T-helper 2 cell treated with Interferon-gamma antibody and Interleukin-4, amounts not matched to agents 5 μg/mL and 100 μg/mL, for 36 hours (primary cell): ENCODE data around the gene RNF11.

ENCODE experiments used
- DNase-seq: peaks from one replicate; pipeline ENCODE4 v3.0.0; 2021; ENCODE audit warnings: low spot score
- H3K27ac Mint-ChIP-seq: one replicate; pipeline ENCODE4 v1.8.0; 2021; ENCODE audit warnings: mild to moderate bottlenecking, mixed read lengths
- H3K27me3 Mint-ChIP-seq: one replicate; pipeline ENCODE4 v1.8.0; 2021; ENCODE audit warnings: low read depth, mixed read lengths
- H3K36me3 Mint-ChIP-seq: one replicate; pipeline ENCODE4 v1.8.0; 2021; ENCODE audit warnings: low read depth, mixed read lengths
- H3K4me1 Mint-ChIP-seq: one replicate; pipeline ENCODE4 v1.8.0; 2021; ENCODE audit warnings: low read depth, mixed read lengths
- H3K4me3 Mint-ChIP-seq: one replicate; pipeline ENCODE4 v1.8.0; 2022; ENCODE audit warnings: mild to moderate bottlenecking, moderate library complexity, mixed read lengths
- H3K9me3 Mint-ChIP-seq: one replicate; pipeline ENCODE4 v1.8.0; 2021; ENCODE audit warnings: mixed read lengths

The RNF11 gene

GRCh38 chr1:51263147-51263877 lies 27.2 kb downstream of the RNF11 start:
- Mint-ChIP-seq H3K36me3 (peaks cover 11% of the 10 kb centered on the region), H3K27me3 (no peaks in the 10 kb centered on the region), H3K27ac (no peak overlapping the region), H3K4me1 (peaks cover 68% of the 10 kb centered on the region), H3K9me3 (no peaks in the 10 kb centered on the region), H3K4me3 (no peak overlapping the region)
- DNase-seq: no peak

DNA sequence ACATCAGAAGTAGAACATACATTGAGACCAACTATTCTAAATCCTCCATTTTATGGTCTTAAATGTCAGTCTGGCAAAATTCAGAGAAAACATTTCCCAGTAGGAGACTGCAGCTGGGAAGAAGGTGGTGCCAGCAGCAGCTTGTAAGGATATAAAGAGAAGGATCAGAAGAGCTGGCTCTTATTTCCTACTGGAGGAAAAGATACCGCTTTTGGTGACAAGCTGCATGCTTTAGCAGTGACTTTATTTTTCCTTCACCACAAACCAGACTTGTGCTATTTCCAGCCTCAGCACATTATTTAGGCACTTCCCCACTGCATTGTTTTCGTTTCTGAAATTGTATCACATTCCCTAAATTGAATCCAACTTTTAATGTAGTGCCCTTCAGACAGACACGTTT lies 28.4 kb downstream of the RNF11 start:
- Mint-ChIP-seq H3K4me3 (no peak overlapping the region), H3K27ac (peak overlapping the region; percentile 33), H3K27me3 (no peaks in the 10 kb centered on the region), H3K4me1 (peaks cover 63% of the 10 kb centered on the region), H3K9me3 (no peaks in the 10 kb centered on the region), H3K36me3 (peaks cover 19% of the 10 kb centered on the region)
- no peak for DNase-seq

DNA sequence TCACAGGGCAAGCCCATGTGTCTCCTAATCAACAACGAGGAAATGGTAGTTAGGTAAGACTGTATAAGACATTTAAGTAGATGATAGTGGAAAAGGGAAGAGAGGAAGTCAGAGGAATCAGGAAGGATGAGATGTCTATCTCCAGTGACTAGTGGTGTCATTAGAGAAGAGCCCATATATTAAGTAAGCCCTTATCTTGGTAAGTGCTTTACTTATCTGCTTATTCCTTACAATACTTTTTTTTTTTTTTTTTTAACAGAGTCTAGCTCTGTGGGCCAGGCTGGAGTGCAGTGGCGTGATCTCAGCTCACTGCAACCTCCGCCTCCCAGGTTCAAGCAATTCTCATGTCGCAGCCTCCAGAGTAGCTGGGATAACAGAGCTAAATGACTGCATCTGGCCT lies 29.5 kb downstream of the RNF11 start:
- H3K36me3 Mint-ChIP-seq: peaks cover 24% of the 10 kb centered on the region
- DNase-seq: no peak
- no peaks in the 10 kb centered on the region for H3K27me3 Mint-ChIP-seq
- no peaks in the 10 kb centered on the region for H3K9me3 Mint-ChIP-seq
- H3K27ac Mint-ChIP-seq: peak overlapping the region; percentile 28
- H3K4me3 Mint-ChIP-seq: no peak overlapping the region
- peaks cover 57% of the 10 kb centered on the region for H3K4me1 Mint-ChIP-seq

- Mint-ChIP-seq H3K4me3 (peak overlapping the region; percentile 19), H3K9me3 (no peaks in the 10 kb centered on the region), H3K27me3 (no peaks in the 10 kb centered on the region), H3K27ac (peak overlapping the region; percentile 47), H3K4me1 (peaks cover 56% of the 10 kb centered on the region), H3K36me3 (peaks cover 28% of the 10 kb centered on the region)
- DNase-seq: no peak
These were observed 30.1 kb downstream of the RNF11 start for GRCh38 chr1:51266181-51266580.

- peaks cover 50% of the 10 kb centered on the region for H3K4me1 Mint-ChIP-seq
- H3K4me3 Mint-ChIP-seq: no peak overlapping the region
- no peaks in the 10 kb centered on the region for H3K9me3 Mint-ChIP-seq
- no peak for DNase-seq
- peak overlapping the region; percentile 33 for H3K27ac Mint-ChIP-seq
- no peaks in the 10 kb centered on the region for H3K27me3 Mint-ChIP-seq
- peaks cover 30% of the 10 kb centered on the region for H3K36me3 Mint-ChIP-seq
These were observed 30.7 kb downstream of the RNF11 start for GRCh38 chr1:51266791-51267190.

GRCh38 chr1:51268634-51269033 lies 32.6 kb downstream of the RNF11 start:
- peaks cover 45% of the 10 kb centered on the region for H3K4me1 Mint-ChIP-seq
- peak overlapping the region; percentile 41 for H3K4me3 Mint-ChIP-seq
- no peaks in the 10 kb centered on the region for H3K9me3 Mint-ChIP-seq
- no peaks in the 10 kb centered on the region for H3K27me3 Mint-ChIP-seq
- no peak for DNase-seq
- peaks cover 36% of the 10 kb centered on the region for H3K36me3 Mint-ChIP-seq
- H3K27ac Mint-ChIP-seq: peak overlapping the region; percentile 76

DNA sequence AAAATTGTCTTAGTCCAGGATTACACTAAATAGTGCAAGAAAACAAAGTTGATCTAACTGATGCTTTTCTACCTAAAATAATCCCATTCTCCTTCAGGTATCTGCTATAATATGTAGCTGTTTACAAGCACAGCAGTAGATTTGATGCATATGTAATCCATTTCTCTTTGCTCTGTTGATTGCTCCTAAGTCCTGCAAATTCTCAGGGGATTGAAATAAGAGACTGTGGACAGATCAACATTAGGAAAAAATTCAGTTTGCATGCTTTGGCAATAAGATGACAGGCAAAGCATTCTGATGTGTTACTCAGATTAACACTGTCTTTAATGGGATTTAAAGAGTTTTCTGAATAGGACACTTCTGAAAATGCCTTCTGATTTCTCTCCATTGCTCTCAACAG lies 34.7 kb downstream of the RNF11 start:
- Mint-ChIP-seq H3K4me3 (no peak overlapping the region), H3K9me3 (no peaks in the 10 kb centered on the region), H3K27me3 (no peaks in the 10 kb centered on the region), H3K36me3 (peaks cover 37% of the 10 kb centered on the region), H3K27ac (no peak overlapping the region), H3K4me1 (peaks cover 36% of the 10 kb centered on the region)
- no peak for DNase-seq

DNA sequence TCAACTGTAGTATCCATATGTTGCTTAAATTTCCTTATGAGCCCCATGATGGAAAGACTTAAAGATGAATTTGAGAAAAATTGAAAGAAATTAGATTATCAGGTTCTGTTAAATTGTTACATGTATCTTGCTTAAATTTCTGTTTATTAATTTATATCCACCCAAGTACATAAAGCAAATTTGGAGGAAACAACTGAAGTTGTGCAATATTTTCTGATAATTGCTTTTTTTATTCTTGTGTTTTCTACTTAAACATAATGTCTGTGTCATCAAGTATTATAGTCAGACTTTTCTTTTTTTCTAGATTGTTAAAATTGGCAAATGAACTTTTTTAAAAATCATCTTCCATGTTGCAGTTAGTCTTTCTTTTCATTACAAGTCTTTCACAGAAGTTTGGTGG lies 36.8 kb downstream of the RNF11 start:
- Mint-ChIP-seq H3K27ac (no peak overlapping the region), H3K36me3 (peaks cover 36% of the 10 kb centered on the region), H3K27me3 (no peaks in the 10 kb centered on the region), H3K9me3 (no peaks in the 10 kb centered on the region), H3K4me1 (peaks cover 17% of the 10 kb centered on the region), H3K4me3 (no peak overlapping the region)
- DNase-seq: no peak

- no peak for DNase-seq
- Mint-ChIP-seq H3K9me3 (no peaks in the 10 kb centered on the region), H3K4me3 (no peak overlapping the region), H3K4me1 (peaks cover 9% of the 10 kb centered on the region), H3K27me3 (no peaks in the 10 kb centered on the region), H3K36me3 (peaks cover 27% of the 10 kb centered on the region), H3K27ac (no peak overlapping the region)
These were observed 38.6 kb downstream of the RNF11 start for GRCh38 chr1:51274676-51275075.

GRCh38 chr1:51276286-51276685 lies 40.2 kb downstream of the RNF11 start:
- H3K4me1 Mint-ChIP-seq: peaks cover 10% of the 10 kb centered on the region
- no peak overlapping the region for H3K27ac Mint-ChIP-seq
- peaks cover 18% of the 10 kb centered on the region for H3K36me3 Mint-ChIP-seq
- DNase-seq: no peak
- H3K9me3 Mint-ChIP-seq: no peaks in the 10 kb centered on the region
- no peak overlapping the region for H3K4me3 Mint-ChIP-seq
- H3K27me3 Mint-ChIP-seq: no peaks in the 10 kb centered on the region

DNA sequence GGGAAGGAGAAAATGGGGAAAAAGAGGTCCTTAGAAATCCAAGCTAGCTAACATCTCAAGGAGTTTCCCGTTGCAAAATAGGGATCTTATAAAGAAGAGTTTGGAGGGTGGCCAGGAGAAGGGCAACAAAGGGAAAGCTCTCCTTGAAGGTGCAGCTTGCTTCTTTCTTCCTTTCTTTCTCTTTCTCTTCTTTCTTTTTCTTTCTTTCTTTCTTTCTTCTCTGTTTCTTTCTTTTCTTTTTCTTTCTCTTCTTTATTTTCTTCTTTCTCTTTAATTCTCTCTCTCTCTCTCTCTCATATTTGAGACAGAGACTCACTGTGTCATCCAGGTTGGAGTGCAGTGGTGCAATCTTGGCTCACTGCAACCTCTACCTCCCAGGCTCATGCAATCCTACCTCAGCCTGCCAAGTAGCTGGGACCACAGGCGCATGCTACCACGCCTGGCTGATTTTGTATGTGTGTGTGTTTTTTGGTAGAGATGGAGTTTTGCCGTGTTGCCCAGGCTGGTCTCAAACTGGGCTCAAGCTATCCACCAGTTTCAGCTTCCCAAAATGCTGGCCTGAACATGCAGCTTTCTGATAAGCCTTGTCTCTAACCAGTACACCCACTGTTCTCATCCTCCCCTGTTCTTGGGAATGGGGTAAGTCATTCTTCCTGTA lies 44.4 kb downstream of the RNF11 start:
- Mint-ChIP-seq H3K27ac (peak overlapping the region; percentile 50), H3K4me3 (no peak overlapping the region), H3K9me3 (no peaks in the 10 kb centered on the region), H3K27me3 (no peaks in the 10 kb centered on the region), H3K4me1 (peaks cover 34% of the 10 kb centered on the region), H3K36me3 (peaks cover 5% of the 10 kb centered on the region)
- DNase-seq: no peak

- DNase-seq: no peak
- Mint-ChIP-seq H3K36me3 (peaks cover 5% of the 10 kb centered on the region), H3K27me3 (no peaks in the 10 kb centered on the region), H3K27ac (no peak overlapping the region), H3K4me1 (peaks cover 40% of the 10 kb centered on the region), H3K9me3 (no peaks in the 10 kb centered on the region), H3K4me3 (no peak overlapping the region)
These were observed 45.7 kb downstream of the RNF11 start for GRCh38 chr1:51281807-51282206.

GRCh38 chr1:51282605-51283004 lies 46.5 kb downstream of the RNF11 start:
- H3K36me3 Mint-ChIP-seq: peaks cover 5% of the 10 kb centered on the region
- peak; percentile 56 for DNase-seq
- H3K9me3 Mint-ChIP-seq: no peaks in the 10 kb centered on the region
- H3K4me1 Mint-ChIP-seq: peaks cover 47% of the 10 kb centered on the region
- H3K27me3 Mint-ChIP-seq: no peaks in the 10 kb centered on the region
- no peak overlapping the region for H3K4me3 Mint-ChIP-seq
- H3K27ac Mint-ChIP-seq: peak overlapping the region; percentile 71

DNA sequence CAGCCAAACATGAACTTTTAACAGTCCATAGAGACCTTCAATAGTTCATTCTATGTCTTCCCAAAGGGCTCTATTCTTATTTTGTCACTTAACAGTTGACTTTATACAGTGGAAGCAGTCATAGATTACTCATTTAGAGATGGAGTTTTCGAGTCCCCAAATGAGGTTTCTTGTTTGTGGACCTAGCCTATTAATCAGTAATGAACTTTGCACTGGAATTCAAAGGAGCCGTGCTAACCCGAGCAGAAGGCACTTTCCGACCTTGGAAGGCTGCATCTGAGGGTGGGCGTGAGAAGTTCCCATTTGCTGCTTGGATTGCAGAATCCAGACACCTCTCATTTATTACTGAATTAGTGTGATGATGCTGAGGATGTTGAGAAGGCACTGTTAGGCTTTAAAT lies 47.9 kb downstream of the RNF11 start:
- peaks cover 5% of the 10 kb centered on the region for H3K36me3 Mint-ChIP-seq
- H3K9me3 Mint-ChIP-seq: no peaks in the 10 kb centered on the region
- no peaks in the 10 kb centered on the region for H3K27me3 Mint-ChIP-seq
- no peak for DNase-seq
- peaks cover 49% of the 10 kb centered on the region for H3K4me1 Mint-ChIP-seq
- H3K27ac Mint-ChIP-seq: peak overlapping the region; percentile 45
- no peak overlapping the region for H3K4me3 Mint-ChIP-seq
